ENCODE measurements around the gene RASSF5. TPM values are rescaled to one million over a fixed set of nuclear protein-coding genes. Genes with fewer than 3 reads are reported as not detected.
A peak's percentile ranks its signal among the peaks of the same experiment; 100 is the strongest.

The RASSF5 gene
- total and polyA plus RNA-seq, 2 of the 13 experiments (the other 11 are each of a cell fraction or from before 2014, with no cell fraction given), result 0.18 to 0.40 TPM

- no peak for TF ChIP-seq ZBTB4 (CRISPR knock-in tag; IDR thresholded peaks at IDR 0.05; ENCODE audit: borderline replicate concordance)
- no peak for TF ChIP-seq PHB2 (IDR thresholded peaks at IDR 0.05; ENCODE audit: partially characterized antibody)
- peak; percentile 99 for TF ChIP-seq YEATS4 (CRISPR knock-in tag; IDR thresholded peaks at IDR 0.05; ENCODE audit: borderline replicate concordance)
- TF ChIP-seq NFE2 (CRISPR knock-in tag; IDR thresholded peaks at IDR 0.05), result 0 out of 2 replicates have a peak, but pooled peaks have one; percentile 7
- TF ChIP-seq AKNA (CRISPR knock-in tag; IDR thresholded peaks at IDR 0.05; ENCODE audit: borderline replicate concordance), result no peak
- TF ChIP-seq KAT7 (CRISPR knock-in tag; IDR thresholded peaks at IDR 0.05; ENCODE audit: borderline replicate concordance), result peak; percentile 98
- TF ChIP-seq ZNF234 (CRISPR knock-in tag; conservative IDR thresholded peaks at IDR 0.05), result 0 out of 2 replicates have a peak, but pooled peaks have one; percentile 39
- peak; percentile 88; the same call in 1 of the 2 replicates for TF ChIP-seq ZNF274 (CRISPR knock-in tag; IDR thresholded peaks at IDR 0.05)
- TF ChIP-seq ZNF567 (CRISPR knock-in tag; IDR thresholded peaks at IDR 0.05; ENCODE audit: borderline replicate concordance), result peak; percentile 92; the same call in 1 of the 2 replicates
- TF ChIP-seq MAFG (CRISPR knock-in tag; IDR thresholded peaks at IDR 0.05), result no peak
- TF ChIP-seq ZNF564 (CRISPR knock-in tag; IDR thresholded peaks at IDR 0.05), result peak; percentile 91
- TF ChIP-seq ZUFSP (CRISPR knock-in tag; IDR thresholded peaks at IDR 0.05; ENCODE audit: borderline replicate concordance), result no peak
- peak; percentile 89 for TF ChIP-seq HMGXB3 (CRISPR knock-in tag; IDR thresholded peaks at IDR 0.05; ENCODE audit: borderline replicate concordance)
- peak; percentile 69 for TF ChIP-seq RARA (CRISPR knock-in tag; IDR thresholded peaks at IDR 0.05)
Measured at GRCh38 chr1:206612129-206612876, 105.0 kb downstream of the RASSF5 start, which contains the start of gene EIF2D (continued).
